Body of pancreas (tissue), 4 donors: Measurements from ENCODE around the gene SNX19.

Source experiments
- CTCF ChIP-seq, 7 experiments: fragments of 450-650 bp in 4 of 7; fragments of 200-600 bp in 3 of 7; sonication (generic) in 3 of 7; IDR thresholded peaks; one replicate each; pipeline ENCODE4 v1.5.1; 2016 to 2019; ENCODE audit warnings: antibody characterized with exemption in 7 of 7
- POLR2A ChIP-seq, 3 donors: fragments of 450-650 bp; IDR thresholded peaks; one replicate each; pipeline ENCODE4 v1.6.1; 2016; ENCODE audit warnings: antibody characterized with exemption in 3 of 3, mild to moderate bottlenecking in 2 of 3

DNA sequence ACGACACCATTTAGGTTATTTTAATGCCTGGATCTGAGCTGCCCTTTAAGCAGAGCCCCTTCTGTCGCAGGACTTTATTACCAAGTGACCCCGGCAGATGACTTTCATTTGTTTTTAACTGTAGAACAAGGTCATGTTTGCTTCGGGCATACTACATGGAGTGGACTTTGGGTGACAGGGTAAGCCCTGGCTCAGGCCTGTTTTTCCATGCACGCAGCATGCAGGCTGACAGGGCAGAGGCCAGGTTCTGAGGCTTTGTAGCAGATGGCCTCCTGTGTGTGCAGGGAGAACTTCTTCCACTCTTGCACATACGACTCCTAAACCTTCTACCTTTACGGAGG lies 50.5 kb downstream of the SNX19 start:
- no peak for TF ChIP-seq CTCF (IDR thresholded peaks at IDR 0.05)
- TF ChIP-seq POLR2A (IDR thresholded peaks at IDR 0.05), result no peak
